Panc1 (cell line): ENCODE results near the gene TMEM131L.

Experiments
- CTCF ChIP-seq: fragments of 450-650 bp; IDR thresholded peaks from 2 replicates; pipeline ENCODE4 v1.5.1; 2017; ENCODE audit warnings: mild to moderate bottlenecking
- POLR2AphosphoS5 ChIP-seq: IDR thresholded peaks from 2 replicates; pipeline ENCODE4 v1.6.1; 2012; ENCODE audit warnings: mild to moderate bottlenecking, low read depth, low read length, moderate library complexity
- REST ChIP-seq, 2 experiments: IDR thresholded peaks; 2 replicates each; pipeline ENCODE4 v1.6.1; 2011 to 2012; ENCODE audit warnings: low read depth in 2 of 2, control low read depth in 1 of 2, low read length in 1 of 2, mild to moderate bottlenecking in 1 of 2, moderate library complexity in 1 of 2; ENCODE audit not compliant: insufficient read depth in 1 of 2
- TCF7L2 ChIP-seq: IDR thresholded peaks from 2 replicates; pipeline ENCODE4 v1.6.1; 2011; ENCODE audit warnings: mild to moderate bottlenecking, low read depth, low read length, inconsistent platforms

GRCh38 chr4:153652051-153652784, 186.1 kb downstream of the TMEM131L start:
- TF ChIP-seq CTCF (no peak), REST (IDR thresholded peaks at IDR 0.05; ENCODE audit: insufficient read depth in 1 of 2, low read depth in 2 of 2, low read length in 1 of 2) (no peak), POLR2AphosphoS5 (no peak), TCF7L2 (no peak)
